Activated T-cell treated with anti-CD3 and anti-CD28 coated beads, Interleukin-2, amount 50 U/mL, for 4 hours (primary cell): Measurements from ENCODE around the gene ZC3H18. TPM values are rescaled to one million over a fixed set of nuclear protein-coding genes. Genes with fewer than 3 reads are reported as not detected.

Experiments used
- ATAC-seq, 2 donors: fragments of 200-7000 bp; cut with Tn5 transposase; one replicate each; pipeline ENCODE4 v1.10.0; 2021
- DNase-seq: peaks from one replicate; pipeline ENCODE4 v3.0.0-alpha.2; 2020
- H3K27me3 Mint-ChIP-seq: one replicate; pipeline ENCODE4 v1.8.0; 2021; ENCODE audit warnings: low read depth, mixed read lengths
- H3K36me3 Mint-ChIP-seq: one replicate; pipeline ENCODE4 v1.8.0; 2022; ENCODE audit warnings: mixed read lengths; ENCODE audit not compliant: insufficient read depth
- H3K4me1 Mint-ChIP-seq: one replicate; pipeline ENCODE4 v1.8.0; 2021; ENCODE audit warnings: low read depth, mixed read lengths
- H3K4me3 Mint-ChIP-seq: one replicate; pipeline ENCODE4 v1.8.0; 2021; ENCODE audit warnings: mild to moderate bottlenecking, moderate library complexity, mixed read lengths
- H3K9me3 Mint-ChIP-seq: one replicate; pipeline ENCODE4 v1.8.0; 2021; ENCODE audit warnings: mixed read lengths
- total RNA-seq, 3 donors: library from RNA; stranded (reverse); gene quantifications; one replicate each; pipeline ENCODE4 v1.2.1, GENCODE V29; 2021

The ZC3H18 gene
- 100 to 1,000 TPM; 117 to 122 (median 118) TPM for total RNA-seq

DNA sequence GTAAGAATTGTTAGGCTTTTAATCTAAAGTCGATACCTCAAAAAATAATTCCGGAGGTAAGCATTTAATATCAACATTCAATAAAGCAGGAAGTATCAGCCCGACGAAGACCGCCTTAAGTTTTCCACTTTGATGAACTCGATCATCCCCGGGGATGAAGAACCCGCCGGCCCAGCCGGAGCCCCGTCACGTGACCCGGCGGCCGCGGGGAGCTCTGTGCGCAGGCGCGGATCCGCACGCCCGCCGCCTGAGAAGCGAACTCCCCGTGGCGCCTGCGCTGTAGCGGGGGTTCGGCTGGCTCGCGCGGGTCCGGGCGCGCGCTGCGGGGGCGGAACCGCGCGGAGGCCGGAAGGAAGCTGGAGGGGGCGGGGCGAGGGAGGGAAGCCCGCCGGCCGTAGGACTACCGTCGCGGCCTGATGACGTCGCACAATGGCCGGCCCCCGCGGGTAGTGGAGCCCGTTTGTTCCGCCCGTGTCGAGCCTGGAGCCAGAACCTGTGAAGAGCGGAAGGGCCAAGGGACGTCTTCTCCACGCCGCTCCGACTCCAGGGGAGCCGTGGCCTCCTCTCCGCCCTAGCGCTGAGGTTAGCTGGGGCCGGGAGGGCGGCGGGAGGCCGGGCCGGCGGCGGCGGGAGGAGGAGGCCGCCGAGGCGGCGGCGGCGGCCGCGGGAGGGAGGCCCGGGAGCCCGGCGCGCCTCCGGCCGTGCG is at the start of gene ZC3H18:
Gene ZC3H18, plus strand, starts transcription at position 419 of the 706 bp plus-strand sequence. CDS start 6,721 bp downstream, outside the sequence.
- no peaks in the 10 kb centered on the region for H3K9me3 Mint-ChIP-seq

GRCh38 chr16:88521674-88522073 is 48.5 kb upstream of the ZC3H18 start:
- Mint-ChIP-seq H3K4me1 (no peaks in the 10 kb centered on the region), H3K4me3 (no peak overlapping the region), H3K36me3 (no peaks in the 10 kb centered on the region), H3K27me3 (no peaks in the 10 kb centered on the region), H3K9me3 (no peaks in the 10 kb centered on the region)
- no peak for DNase-seq
- ATAC-seq = no peak

More for the DNA sequence above, at the start of gene ZC3H18:
- Mint-ChIP-seq H3K4me3 (peak within 1 kb of the TSS; percentile 90), H3K27me3 (no peaks in the 10 kb centered on the region), H3K4me1 (peaks cover 37% of the 10 kb centered on the region), H3K36me3 (peaks cover 4% of the 10 kb centered on the region)
- DNase-seq (peak; percentile 98), ATAC-seq (peak; percentile 83 to 85)

DNA sequence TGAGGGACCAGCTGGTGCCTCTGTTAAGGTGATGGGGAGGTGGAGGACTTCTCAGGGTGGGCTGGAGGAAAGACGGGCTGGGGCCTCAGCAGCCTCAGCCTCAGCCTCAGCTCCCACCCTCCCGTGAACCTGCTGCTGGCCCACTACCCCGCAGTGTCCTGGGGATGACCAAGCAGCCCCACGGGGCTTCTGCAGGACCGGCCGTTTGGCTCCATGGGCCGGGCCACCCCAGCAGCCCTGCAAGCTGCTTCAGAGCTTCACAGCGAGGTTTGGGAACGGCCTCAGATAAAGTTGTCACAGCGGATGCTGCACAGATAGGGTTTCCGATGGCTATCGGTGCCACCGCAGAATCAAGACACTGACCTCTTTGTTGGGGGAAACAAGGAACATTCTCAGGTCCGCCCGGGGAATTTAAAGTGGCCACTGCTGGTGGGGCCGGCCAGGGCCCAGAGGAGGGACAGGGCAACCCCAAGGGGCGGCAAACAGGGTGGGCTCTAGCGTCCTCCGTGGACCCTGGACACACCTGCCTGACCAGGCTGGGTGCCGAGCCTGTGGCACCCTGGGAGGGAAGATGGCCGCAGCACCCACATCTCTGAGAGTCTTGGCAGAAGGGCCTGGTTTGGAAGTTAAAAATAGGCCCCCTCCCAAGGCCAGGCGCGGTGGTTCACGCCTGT is 47.8 kb upstream of the ZC3H18 start:
- DNase-seq = no peak
- no peak for ATAC-seq
- Mint-ChIP-seq H3K9me3 (no peaks in the 10 kb centered on the region), H3K4me1 (no peaks in the 10 kb centered on the region), H3K4me3 (no peak overlapping the region), H3K36me3 (no peaks in the 10 kb centered on the region), H3K27me3 (no peaks in the 10 kb centered on the region)

DNA sequence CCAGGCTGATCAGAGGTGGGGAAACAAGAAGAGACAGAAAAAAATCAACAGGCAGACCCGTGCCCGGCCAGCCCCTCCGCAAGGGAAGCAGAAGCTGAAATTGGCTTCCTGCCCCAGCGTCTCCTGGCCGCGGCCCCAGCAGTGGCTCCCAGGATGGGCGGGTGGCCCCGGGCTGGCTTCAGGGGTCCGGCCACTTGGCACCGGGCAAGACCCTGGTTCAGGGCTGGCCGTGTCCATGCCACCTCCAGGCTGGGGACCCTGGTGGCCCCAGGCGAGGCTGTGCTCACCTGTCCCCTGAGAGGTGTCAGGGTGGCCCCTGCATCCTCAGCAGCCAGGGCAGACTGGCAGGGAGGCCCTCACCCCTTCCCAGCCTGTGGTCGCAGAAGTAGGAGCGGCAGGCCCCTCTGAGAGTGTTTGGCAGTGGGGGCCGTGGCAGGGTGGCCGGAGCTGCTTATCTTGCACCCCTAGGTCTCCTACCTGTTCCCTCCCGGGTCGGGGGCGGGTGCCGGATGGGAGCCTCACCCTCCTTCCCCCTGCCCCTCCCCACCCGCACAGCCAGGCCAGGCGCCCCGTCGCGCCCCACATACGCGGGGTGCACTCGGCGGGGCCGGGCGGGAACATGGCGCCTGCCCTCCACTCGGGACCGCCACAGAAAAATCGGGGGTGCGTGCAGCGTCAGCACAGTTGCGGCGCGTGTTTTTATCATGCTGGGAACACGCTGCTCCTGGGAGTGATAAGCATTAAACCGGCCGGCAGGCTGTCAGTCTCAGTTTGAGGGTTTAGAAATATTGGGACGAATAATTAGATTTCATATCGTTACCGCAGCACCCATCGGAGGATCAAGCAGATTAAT is 46.7 kb upstream of the ZC3H18 start:
- Mint-ChIP-seq H3K27me3 (no peaks in the 10 kb centered on the region), H3K36me3 (no peaks in the 10 kb centered on the region), H3K4me3 (no peak overlapping the region), H3K4me1 (no peaks in the 10 kb centered on the region), H3K9me3 (no peaks in the 10 kb centered on the region)
- DNase-seq (no peak), ATAC-seq (no peak)

DNA sequence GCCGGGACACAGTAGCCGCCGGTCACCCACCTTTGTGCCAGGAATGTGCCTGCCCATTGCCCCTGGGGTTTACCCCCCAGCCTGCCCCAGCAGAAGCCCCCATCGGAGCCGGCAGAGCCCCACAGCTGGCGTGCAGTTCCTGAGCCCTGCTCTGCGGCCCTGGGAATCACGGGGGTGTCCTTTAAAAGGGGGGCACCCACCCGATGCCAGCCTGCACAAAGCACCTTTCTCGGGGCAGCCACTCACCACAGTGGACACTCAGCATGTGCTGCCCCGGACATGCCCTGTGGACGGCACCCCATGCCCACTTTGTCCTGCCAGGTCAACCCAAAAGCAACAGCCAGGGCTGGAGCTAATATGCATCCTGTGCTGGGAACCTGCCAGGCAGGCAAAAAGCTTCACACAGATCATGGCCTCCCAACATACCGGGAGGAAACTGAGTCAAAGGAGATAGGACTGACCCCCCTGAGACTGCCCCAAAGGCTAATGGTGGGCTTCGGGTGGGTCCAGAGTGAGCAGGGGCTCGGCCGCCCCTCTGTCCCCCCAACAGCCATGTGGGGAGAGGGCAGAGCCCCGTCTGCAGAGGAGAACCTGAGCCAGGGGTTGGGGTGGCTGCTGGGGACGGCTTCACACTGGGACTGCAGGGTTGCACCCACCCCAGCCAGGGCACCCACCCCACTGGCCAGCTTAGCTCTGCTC is 45.8 kb upstream of the ZC3H18 start:
- Mint-ChIP-seq H3K36me3 (no peaks in the 10 kb centered on the region), H3K4me1 (no peaks in the 10 kb centered on the region), H3K4me3 (no peak overlapping the region), H3K9me3 (no peaks in the 10 kb centered on the region), H3K27me3 (no peaks in the 10 kb centered on the region)
- no peak for ATAC-seq
- no peak for DNase-seq

GRCh38 chr16:88524973-88525662 is 45.1 kb upstream of the ZC3H18 start:
- Mint-ChIP-seq H3K27me3 (no peaks in the 10 kb centered on the region), H3K36me3 (no peaks in the 10 kb centered on the region), H3K4me3 (no peak overlapping the region), H3K9me3 (no peaks in the 10 kb centered on the region), H3K4me1 (no peaks in the 10 kb centered on the region)
- DNase-seq (no peak), ATAC-seq (no peak)

DNA sequence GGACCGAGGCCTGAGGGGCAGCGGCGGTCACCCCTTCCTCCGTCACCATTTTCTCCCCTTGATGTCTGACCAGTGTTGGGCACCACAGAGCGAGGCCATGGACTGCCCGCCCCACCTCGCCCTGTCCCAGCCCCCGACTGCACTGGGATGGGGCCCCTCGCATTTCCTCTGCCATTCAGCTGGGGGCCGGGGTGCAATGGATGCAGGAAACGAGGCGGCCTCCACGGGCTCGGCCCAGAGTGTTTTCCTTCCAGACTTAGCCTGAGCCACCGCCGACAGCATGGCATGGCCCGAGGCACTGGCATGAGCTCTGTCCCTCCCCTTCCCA is 44.6 kb upstream of the ZC3H18 start:
- Mint-ChIP-seq H3K4me1 (no peaks in the 10 kb centered on the region), H3K27me3 (no peaks in the 10 kb centered on the region), H3K9me3 (no peaks in the 10 kb centered on the region), H3K36me3 (no peaks in the 10 kb centered on the region), H3K4me3 (no peak overlapping the region)
- ATAC-seq = no peak
- no peak for DNase-seq

DNA sequence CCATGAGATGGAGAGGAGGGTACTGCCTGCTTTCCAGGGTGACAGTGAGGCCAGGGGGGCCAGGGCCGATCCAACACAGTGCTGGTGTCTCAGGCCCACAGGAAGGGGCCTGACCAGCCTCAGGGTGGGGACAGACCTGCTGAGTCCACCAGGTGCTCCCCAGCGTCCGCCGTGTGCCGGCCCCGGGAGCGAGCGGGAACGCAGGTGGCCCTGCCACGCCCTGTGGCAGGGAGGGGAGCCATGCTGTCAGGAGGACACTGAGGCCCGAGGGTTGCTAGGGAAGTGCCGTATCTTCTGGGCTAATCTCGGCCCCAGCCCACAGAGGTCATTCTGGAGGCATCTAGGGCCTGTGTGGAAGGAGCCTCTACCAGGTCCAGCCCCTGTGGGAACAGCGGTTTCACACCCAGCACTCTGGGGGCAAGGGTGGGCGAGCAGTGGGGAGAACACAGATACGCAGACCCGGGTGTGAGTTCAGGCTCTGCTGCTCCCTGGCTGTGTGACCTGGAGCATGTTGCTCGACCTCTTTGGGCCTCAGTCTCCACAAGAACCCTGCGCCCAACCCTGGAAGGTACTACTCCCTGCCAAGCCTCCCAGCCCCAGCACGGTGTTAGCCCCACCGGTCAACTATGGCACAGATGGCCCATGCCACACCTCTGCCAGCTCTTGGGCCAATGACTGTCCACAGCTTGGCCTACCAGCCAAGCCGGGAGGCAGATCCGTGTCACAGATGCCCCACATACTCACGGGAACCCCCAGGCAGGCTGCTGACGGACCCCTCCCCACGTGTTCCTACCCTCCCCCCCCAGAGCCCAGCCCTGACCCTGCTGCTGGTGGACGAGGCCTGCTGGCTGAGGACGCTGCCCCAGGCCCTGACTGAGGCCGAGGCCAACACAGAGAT is 43.9 kb upstream of the ZC3H18 start:
- no peak overlapping the region for H3K4me3 Mint-ChIP-seq

GRCh38 chr16:88526906-88527185 is 43.4 kb upstream of the ZC3H18 start:
- ATAC-seq = no peak
- Mint-ChIP-seq H3K4me3 (no peak overlapping the region), H3K27me3 (no peaks in the 10 kb centered on the region), H3K4me1 (no peaks in the 10 kb centered on the region), H3K9me3 (no peaks in the 10 kb centered on the region), H3K36me3 (no peaks in the 10 kb centered on the region)
- no peak for DNase-seq

More for the DNA sequence above, 43.9 kb upstream of the ZC3H18 start:
- Mint-ChIP-seq H3K27me3 (no peaks in the 10 kb centered on the region), H3K4me1 (no peaks in the 10 kb centered on the region), H3K36me3 (no peaks in the 10 kb centered on the region), H3K9me3 (no peaks in the 10 kb centered on the region)
- DNase-seq = no peak
- no peak for ATAC-seq

- no peaks in the 10 kb centered on the region for H3K36me3 Mint-ChIP-seq
- no peaks in the 10 kb centered on the region for H3K4me1 Mint-ChIP-seq
- no peaks in the 10 kb centered on the region for H3K27me3 Mint-ChIP-seq
- DNase-seq = peak; percentile 59
- peak; percentile 69 for ATAC-seq
- H3K4me3 Mint-ChIP-seq = no peak overlapping the region
- H3K9me3 Mint-ChIP-seq = no peaks in the 10 kb centered on the region
These were observed 42.8 kb upstream of the ZC3H18 start for GRCh38 chr16:88527186-88527936.

DNA sequence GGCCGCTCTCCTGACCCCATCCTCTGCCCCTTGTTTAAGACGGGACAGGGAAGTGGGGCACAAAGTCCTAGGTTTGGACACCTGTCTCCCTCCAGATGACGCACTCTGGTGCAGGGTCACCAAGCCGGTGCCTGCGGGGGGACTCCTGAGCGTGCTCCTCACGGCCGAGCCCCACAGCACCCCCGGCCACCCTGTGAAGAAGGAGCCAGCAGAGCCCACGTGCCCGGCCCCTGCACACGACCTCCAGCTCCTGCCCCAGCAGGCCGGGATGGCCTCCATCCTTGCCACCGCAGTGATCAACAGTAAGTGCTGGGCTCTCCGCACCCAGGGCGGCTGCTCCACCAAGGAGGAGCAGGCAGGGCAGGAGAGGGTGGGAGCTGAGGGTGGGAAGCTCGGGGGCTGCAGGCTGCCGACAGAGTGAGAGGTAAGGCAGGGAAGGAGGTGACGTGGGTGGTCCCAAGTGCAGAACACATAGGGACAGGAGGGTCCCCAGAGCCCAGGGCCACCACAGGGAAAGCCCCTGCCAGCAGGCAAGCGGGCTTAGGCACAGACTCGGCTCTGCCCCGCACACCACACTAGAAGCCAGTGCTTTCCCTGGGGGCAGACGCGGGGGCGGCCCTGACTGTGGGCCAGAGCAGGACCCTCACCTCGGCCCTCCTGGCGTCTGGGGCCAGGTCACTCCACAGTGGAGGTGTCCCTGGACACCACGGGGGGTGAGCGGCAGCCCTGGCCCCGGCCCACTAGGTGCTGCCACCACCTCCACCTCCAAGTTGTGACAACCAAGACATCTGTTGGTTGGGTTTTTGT is 42.1 kb upstream of the ZC3H18 start:
- no peak overlapping the region for H3K4me3 Mint-ChIP-seq
- no peaks in the 10 kb centered on the region for H3K36me3 Mint-ChIP-seq
- no peaks in the 10 kb centered on the region for H3K27me3 Mint-ChIP-seq
- DNase-seq = no peak
- no peak for ATAC-seq
- no peaks in the 10 kb centered on the region for H3K9me3 Mint-ChIP-seq
- no peaks in the 10 kb centered on the region for H3K4me1 Mint-ChIP-seq

- H3K4me1 Mint-ChIP-seq = no peaks in the 10 kb centered on the region
- no peaks in the 10 kb centered on the region for H3K9me3 Mint-ChIP-seq
- H3K36me3 Mint-ChIP-seq = no peaks in the 10 kb centered on the region
- no peak overlapping the region for H3K4me3 Mint-ChIP-seq
- DNase-seq (no peak), ATAC-seq (no peak)
- H3K27me3 Mint-ChIP-seq = no peaks in the 10 kb centered on the region
These were observed 41.3 kb upstream of the ZC3H18 start for GRCh38 chr16:88528902-88529318.
